HEK293 (cell line): ENCODE data around the gene SPX.

Experiments used
- CTCF ChIP-seq: fragments of 450-650 bp; formaldehyde crosslinking; IDR thresholded peaks from 2 replicates; pipeline ENCODE4 v1.5.1; 2016; ENCODE audit warnings: missing biosample characterization, missing genetic modification characterization
- PATZ1 ChIP-seq: fragments of 450-650 bp; formaldehyde crosslinking; IDR thresholded peaks from 2 replicates; pipeline ENCODE4 v1.5.1; 2016; ENCODE audit warnings: missing biosample characterization, missing genetic modification characterization
- YY1 ChIP-seq: fragments of 450-650 bp; formaldehyde crosslinking; IDR thresholded peaks from 2 replicates; pipeline ENCODE4 v1.5.1; 2018; ENCODE audit warnings: missing biosample characterization, missing genetic modification characterization
- ZNF138 ChIP-seq: fragments of 450-650 bp; formaldehyde crosslinking; IDR thresholded peaks from 2 replicates; pipeline ENCODE4 v1.5.1; 2016; ENCODE audit warnings: missing biosample characterization, missing genetic modification characterization, borderline replicate concordance

- no peak for TF ChIP-seq PATZ1 (tag by site-specific recombination)
- no peak for TF ChIP-seq YY1
- no peak for TF ChIP-seq CTCF (tag by site-specific recombination)
- no peak for TF ChIP-seq ZNF138 (tag by site-specific recombination)
Observed at GRCh38 chr12:21518451-21518850, 7.6 kb upstream of the SPX start.
